Stomach (tissue), 9 donors: ENCODE results near the gene CRADD. TPM values are rescaled to one million over a fixed set of nuclear protein-coding genes. Genes with fewer than 3 reads are reported as not detected.

Experiments
- DNase-seq, 2 donors: peaks; one replicate each; pipeline versions ENCODE4 v3.0.0 to v3.0.0-alpha.2; 2013 to 2019
- H3K27ac ChIP-seq, 5 donors: fragments of 200-600 bp in 4 of 5; sonication (generic) in 4 of 5; one replicate each; pipeline ENCODE4 v1.5.1; 2013 to 2019; ENCODE audit warnings: mild to moderate bottlenecking in 1 of 5, moderate library complexity in 1 of 5
- H3K27me3 ChIP-seq, 3 donors: fragments of 200-600 bp; sonication (generic); one replicate each; pipeline ENCODE4 v1.5.1; 2017 to 2019; ENCODE audit warnings: mixed run types in 1 of 3
- H3K36me3 ChIP-seq, 4 donors: fragments of 200-600 bp; sonication (generic); 1 replicate in 3 of 4; 2 replicates in 1 of 4; pipeline ENCODE4 v1.5.1; 2016 to 2019
- H3K4me1 ChIP-seq, 4 donors: fragments of 200-600 bp; sonication (generic); one replicate each; pipeline ENCODE4 v1.5.1; 2016 to 2019
- H3K4me3 ChIP-seq, 4 donors: fragments of 200-600 bp; sonication (generic) in 3 of 4; one replicate each; pipeline ENCODE4 v1.5.1; 2016 to 2019; ENCODE audit warnings: mild to moderate bottlenecking in 1 of 4
- H3K9me3 ChIP-seq, 4 donors: fragments of 200-600 bp; sonication (generic); one replicate each; pipeline ENCODE4 v1.5.1; 2016 to 2019
- CTCF ChIP-seq, 7 experiments: fragments of 450-650 bp in 4 of 7; fragments of 200-600 bp in 3 of 7; sonication (generic) in 3 of 7; IDR thresholded peaks; one replicate each; pipeline ENCODE4 v1.5.1; 2016 to 2019; ENCODE audit warnings: antibody characterized with exemption in 7 of 7, control low read depth in 2 of 7, mild to moderate bottlenecking in 1 of 7
- EP300 ChIP-seq: sonication (generic); formaldehyde crosslinking; IDR thresholded peaks from one replicate; pipeline ENCODE4 v1.6.1; 2017; ENCODE audit warnings: antibody characterized with exemption
- POLR2A ChIP-seq, 4 donors: fragments of 450-650 bp; IDR thresholded peaks; one replicate each; pipeline ENCODE4 v1.6.1; 2016; ENCODE audit warnings: antibody characterized with exemption in 4 of 4, control low read depth in 2 of 4, mild to moderate bottlenecking in 1 of 4, moderate library complexity in 1 of 4
- POLR2AphosphoS5 ChIP-seq, 3 donors: sonication (generic); formaldehyde crosslinking; IDR thresholded peaks; one replicate each; pipeline ENCODE4 v1.6.1; 2016; ENCODE audit warnings: antibody characterized with exemption in 3 of 3
- WGBS, 5 donors: extraction: QIAGEN DNeasy Blood & Tissue Kit in 3 of 5; methylation state at CpG; one replicate each; pipeline versions ENCODE4 v1.1.5 to v1.1.7; 2013 to 2018; 5-methylcytosine and 5-hydroxymethylcytosine counted together
- intact Hi-C: fragments of 100-400 bp; cut with DNase I; formaldehyde crosslinking; loops from one replicate; pipeline ENCODE4 v1.15.1; 2023; ENCODE audit warnings: low total_unique reads
- polyA plus RNA-seq, 3 donors: library from polyadenylated mRNA; stranded (reverse); fragments of 200-250 nt; gene quantifications; one replicate each; pipeline ENCODE4 v1.2.3, GENCODE V29; 2013
- total RNA-seq, 5 donors: library from RNA; depleted of rRNA; stranded (reverse); fragments of >200 nt; gene quantifications; one replicate each; pipeline versions ENCODE4 v1.1.0 to v1.2.3, GENCODE V29; 2014 to 2016
- donor health status: healthy with polysubstance abuse.
- donor health status: Bipolar disorder and iron deficiency.
- donor health status: healthy.

The CRADD gene
- total and polyA plus RNA-seq, 8 donors, result 2.3 to 30.9 (median 17.1) TPM

- no peaks in the 10 kb centered on the region for H3K36me3 ChIP-seq
- no peak overlapping the region for H3K4me3 ChIP-seq
- no peak for DNase-seq
- peaks cover 10 to 57% (median 46%) of the 10 kb centered on the region in 4 donors for H3K4me1 ChIP-seq
- WGBS, 5 donors, result 91 to 96% (median 96%) methylated on average over 1 of the region's 1 CpG
- TF ChIP-seq EP300 (no peak), POLR2AphosphoS5 (IDR thresholded peaks at IDR 0.05) (no peak), POLR2A (IDR thresholded peaks at IDR 0.05) (no peak), CTCF (IDR thresholded peaks at IDR 0.05) (no peak)
- intact Hi-C loops, result no loop called here
- H3K27ac ChIP-seq, result peak overlapping the region in 2 of 5 donors; percentile 2 to 87
- H3K27me3 ChIP-seq, result no peaks in the 10 kb centered on the region
- H3K9me3 ChIP-seq, result no peaks in the 10 kb centered on the region
Observed at GRCh38 chr12:93782853-93783252, 105.7 kb downstream of the CRADD start.

GRCh38 chr12:93783832-93784231, 106.7 kb downstream of the CRADD start:
- 62 to 86% (median 75%) methylated on average over 9 of the region's 9 CpGs for WGBS, 5 donors
- intact Hi-C loops, result no loop called here

GRCh38 chr12:93784339-93785086, 107.3 kb downstream of the CRADD start:
- intact Hi-C loops, result no loop called here
- peak overlapping the region; percentile 58 to 87 (median 81) for H3K27ac ChIP-seq
- no peaks in the 10 kb centered on the region for H3K9me3 ChIP-seq
- no peaks in the 10 kb centered on the region for H3K27me3 ChIP-seq
- no peak overlapping the region for H3K4me3 ChIP-seq
- WGBS, 5 donors, result 39 to 47% (median 43%) methylated on average over 9 of the region's 9 CpGs
- DNase-seq, result peak in 1 of 2 donors; percentile 72
- TF ChIP-seq POLR2AphosphoS5 (IDR thresholded peaks at IDR 0.05) (peak; percentile 42 to 92 (median 81)), CTCF (IDR thresholded peaks at IDR 0.05) (no peak), EP300 (peak; percentile 94), POLR2A (IDR thresholded peaks at IDR 0.05) (no peak)
- peaks cover 10 to 42% (median 31%) of the 10 kb centered on the region in 4 donors for H3K4me1 ChIP-seq
- no peaks in the 10 kb centered on the region for H3K36me3 ChIP-seq

More at GRCh38 chr12:93783832-93784231, 106.7 kb downstream of the CRADD start:
- Histone ChIP-seq H3K4me3 (no peak overlapping the region), H3K27ac (peak overlapping the region in 4 of 5 donors; percentile 58 to 87 (median 84)), H3K9me3 (no peaks in the 10 kb centered on the region), H3K36me3 (no peaks in the 10 kb centered on the region), H3K27me3 (no peaks in the 10 kb centered on the region), H3K4me1 (peaks cover 10 to 47% (median 37%) of the 10 kb centered on the region in 4 donors)
- TF ChIP-seq CTCF (IDR thresholded peaks at IDR 0.05), result no peak
- peak in 1 of 3 donors; percentile 16 for TF ChIP-seq POLR2AphosphoS5 (IDR thresholded peaks at IDR 0.05)
- TF ChIP-seq EP300, result no peak
- no peak for TF ChIP-seq POLR2A (IDR thresholded peaks at IDR 0.05)
- DNase-seq, result peak in 1 of 2 donors; percentile 44

- 50 to 77% (median 66%) methylated on average over 8 of the region's 8 CpGs for WGBS, 5 donors
- peak in 1 of 2 donors; percentile 38 for DNase-seq
- no peaks in the 10 kb centered on the region for H3K27me3 ChIP-seq
- H3K27ac ChIP-seq, result peak overlapping the region; percentile 38 to 87 (median 81)
- TF ChIP-seq POLR2AphosphoS5 (IDR thresholded peaks at IDR 0.05), result peak; percentile 78 to 94 (median 80)
- TF ChIP-seq CTCF (IDR thresholded peaks at IDR 0.05), result no peak
- peak; percentile 50 for TF ChIP-seq EP300
- TF ChIP-seq POLR2A (IDR thresholded peaks at IDR 0.05), result no peak
- no peaks in the 10 kb centered on the region for H3K36me3 ChIP-seq
- H3K4me3 ChIP-seq, result no peak overlapping the region
- H3K9me3 ChIP-seq, result no peaks in the 10 kb centered on the region
- H3K4me1 ChIP-seq, result peaks cover 10 to 37% (median 27%) of the 10 kb centered on the region in 4 donors
- intact Hi-C loops, result no loop called here
Observed at GRCh38 chr12:93785249-93786010, 108.3 kb downstream of the CRADD start.
